Liver (tissue), 9 donors: Measurements from ENCODE around the gene SREBF2. TPM values are rescaled to one million over a fixed set of nuclear protein-coding genes. Genes with fewer than 3 reads are reported as not detected.

Source experiments
- DNase-seq: peaks from one replicate; pipeline ENCODE4 v3.0.0-alpha.2; 2017; ENCODE audit warnings: low spot score
- H3K27ac ChIP-seq, 2 donors: one replicate each; pipeline ENCODE4 v1.7.0; 2013; ENCODE audit warnings: inconsistent platforms in 2 of 2, low read length in 2 of 2, control low read depth in 1 of 2, low read depth in 1 of 2, mild to moderate bottlenecking in 1 of 2
- H3K27me3 ChIP-seq, 4 donors: one replicate each; pipeline versions ENCODE4 v1.6.1 to v1.7.0; 2013; ENCODE audit warnings: low read length in 3 of 4, inconsistent platforms in 1 of 4, mild to moderate bottlenecking in 1 of 4, moderate library complexity in 1 of 4; ENCODE audit not compliant: control insufficient read depth in 4 of 4, insufficient read depth in 4 of 4
- H3K36me3 ChIP-seq, 4 donors: one replicate each; pipeline versions ENCODE4 v1.6.1 to v1.7.0; 2013; ENCODE audit warnings: low read length in 3 of 4, mild to moderate bottlenecking in 3 of 4, low read depth in 1 of 4, moderate library complexity in 1 of 4; ENCODE audit not compliant: control insufficient read depth in 4 of 4, insufficient read depth in 3 of 4
- H3K4me1 ChIP-seq, 4 donors: one replicate each; pipeline versions ENCODE4 v1.6.1 to v1.7.0; 2013; ENCODE audit warnings: low read length in 3 of 4, mild to moderate bottlenecking in 3 of 4, moderate library complexity in 1 of 4; ENCODE audit not compliant: control insufficient read depth in 4 of 4, insufficient read depth in 4 of 4
- H3K4me3 ChIP-seq, 3 donors: one replicate each; pipeline versions ENCODE4 v1.6.1 to v1.7.0; 2013; ENCODE audit warnings: low read length in 3 of 3, control low read depth in 1 of 3, low read depth in 1 of 3, mild to moderate bottlenecking in 1 of 3
- H3K9ac ChIP-seq, 2 donors: one replicate each; pipeline ENCODE4 v1.7.0; 2013; ENCODE audit warnings: low read length in 2 of 2, mild to moderate bottlenecking in 2 of 2, moderate library complexity in 2 of 2, control low read depth in 1 of 2, low read depth in 1 of 2
- H3K9me3 ChIP-seq, 4 donors: one replicate each; pipeline versions ENCODE4 v1.6.1 to v1.7.0; 2013; ENCODE audit warnings: low read length in 3 of 4; ENCODE audit not compliant: control insufficient read depth in 4 of 4
- EGR1 ChIP-seq, 2 donors: IDR thresholded peaks; 2 replicates each; pipeline ENCODE4 v1.6.1; 2016 to 2018; ENCODE audit warnings: antibody characterized with exemption in 2 of 2, low read depth in 2 of 2
- FOXA1 ChIP-seq: IDR thresholded peaks from 2 replicates; pipeline ENCODE4 v1.6.1; 2016; ENCODE audit warnings: antibody characterized with exemption
- FOXA2 ChIP-seq: IDR thresholded peaks from 2 replicates; pipeline ENCODE4 v1.6.1; 2016; ENCODE audit warnings: antibody characterized with exemption
- GABPA ChIP-seq, 2 donors: IDR thresholded peaks in 1 of 2; conservative IDR thresholded peaks in 1 of 2; 2 replicates each; pipeline ENCODE4 v1.6.1; 2016; ENCODE audit warnings: antibody characterized with exemption in 2 of 2, mild to moderate bottlenecking in 1 of 2, moderate library complexity in 1 of 2
- HNF4G ChIP-seq: IDR thresholded peaks from 2 replicates; pipeline ENCODE4 v1.6.1; 2016; ENCODE audit warnings: antibody characterized with exemption
- JUND ChIP-seq, 2 donors: IDR thresholded peaks; 2 replicates each; pipeline ENCODE4 v1.6.1; 2016; ENCODE audit warnings: antibody characterized with exemption in 2 of 2
- NR2F2 ChIP-seq: IDR thresholded peaks from 2 replicates; pipeline ENCODE4 v1.6.1; 2016; ENCODE audit warnings: antibody characterized with exemption
- RAD21 ChIP-seq, 2 donors: IDR thresholded peaks; 2 replicates each; pipeline ENCODE4 v1.6.1; 2016; ENCODE audit warnings: antibody characterized with exemption in 2 of 2, mild to moderate bottlenecking in 2 of 2
- RXRA ChIP-seq, 2 donors: IDR thresholded peaks; 2 replicates each; pipeline ENCODE4 v1.6.1; 2017 to 2018; ENCODE audit warnings: antibody characterized with exemption in 2 of 2, mild to moderate bottlenecking in 1 of 2
- SP1 ChIP-seq: IDR thresholded peaks from 2 replicates; pipeline ENCODE4 v1.6.1; 2018; ENCODE audit warnings: antibody characterized with exemption, mild to moderate bottlenecking
- TAF1 ChIP-seq: conservative IDR thresholded peaks from 2 replicates; pipeline ENCODE4 v1.6.1; 2016; ENCODE audit warnings: antibody characterized with exemption, mild to moderate bottlenecking
- YY1 ChIP-seq: IDR thresholded peaks from 2 replicates; pipeline ENCODE4 v1.6.1; 2016; ENCODE audit warnings: antibody characterized with exemption, mild to moderate bottlenecking
- WGBS: extraction: QIAGEN DNeasy Blood & Tissue Kit; methylation state at CpG from one replicate; pipeline ENCODE4 v1.1.7; 2013; 5-methylcytosine and 5-hydroxymethylcytosine counted together
- polyA plus RNA-seq, 2 donors: library from polyadenylated mRNA; stranded (reverse) in 1 of 2; unstranded in 1 of 2; fragments of 200-250 nt in 1 of 2; fragments of >200 nt in 1 of 2; fragmentation: Nextera tagmentation in 1 of 2; extraction: Ambion mirVana in 1 of 2; gene quantifications; one replicate each; pipeline versions ENCODE4 v1.2.1 to v1.2.3, GENCODE V29; 2013 to 2015
- total RNA-seq, 2 donors: library from RNA; depleted of rRNA; stranded (reverse); fragments of >200 nt; gene quantifications; one replicate each; pipeline ENCODE4 v1.2.3, GENCODE V29; 2014
- TF ChIP-seq, protein P1 (sequence below): fragments of 150-350 bp; IDR thresholded peaks from 2 replicates; pipeline ENCODE4 v1.5.1; 2017; ENCODE audit warnings: improper control_type of control experiment, low read depth, low read length; ENCODE audit not compliant: missing input control
- TF ChIP-seq, protein P2 (sequence below): IDR thresholded peaks from 2 replicates; pipeline ENCODE4 v1.6.1; 2016; ENCODE audit warnings: antibody characterized with exemption
- TF ChIP-seq, protein P3 (sequence below): IDR thresholded peaks from 2 replicates; pipeline ENCODE4 v1.6.1; 2016; ENCODE audit warnings: antibody characterized with exemption, mild to moderate bottlenecking
- TF ChIP-seq, protein P4 (sequence below): IDR thresholded peaks from 2 replicates; pipeline ENCODE4 v1.6.1; 2016; ENCODE audit warnings: antibody characterized with exemption
- donor health status: healthy.
- donor health status: healthy.
- donor health status: healthy.
- donor health status: healthy.
- donor health status: healthy.

The SREBF2 gene
- total and polyA plus RNA-seq, 4 donors: 18.3 to 69.6 (median 57.3) TPM

DNA sequence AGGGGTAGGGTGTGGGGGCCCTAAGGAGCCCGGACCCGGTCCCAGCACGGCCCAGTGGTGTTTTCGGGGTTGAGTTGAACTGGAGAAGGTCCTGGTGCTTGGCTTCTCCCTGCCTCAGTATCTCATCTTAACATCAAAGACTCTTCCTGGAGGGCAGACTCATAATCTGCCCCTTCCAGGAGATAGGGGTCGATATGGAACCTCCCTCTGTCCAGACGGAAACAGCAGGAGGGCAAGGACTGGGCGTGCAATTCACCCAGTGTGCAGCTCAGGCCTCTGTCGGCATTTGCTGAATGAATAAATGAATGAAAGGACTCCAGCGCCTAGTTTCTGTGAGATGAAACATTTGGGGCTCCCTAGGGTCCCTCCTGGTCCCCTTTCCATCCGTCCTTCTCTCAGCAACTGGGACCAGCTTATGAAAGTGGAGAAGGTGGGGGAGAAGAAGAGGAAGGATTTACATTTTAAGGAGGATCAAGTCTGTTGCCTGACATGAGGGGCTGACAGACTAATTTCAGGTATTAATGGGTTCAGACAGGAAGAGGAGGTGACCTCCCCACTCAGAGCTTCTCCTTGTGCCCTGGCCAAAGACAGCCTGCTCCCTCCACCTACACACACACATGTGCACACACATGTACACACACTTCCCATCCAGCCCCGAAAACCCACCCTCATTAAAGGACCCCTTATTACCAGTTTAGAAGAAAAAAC lies 83.0 kb downstream of the SREBF2 start:
- Histone ChIP-seq H3K36me3 (no peaks in the 10 kb centered on the region), H3K27ac (no peak overlapping the region), H3K4me1 (peaks cover 0 to 24% (median 12%) of the 10 kb centered on the region in 4 donors), H3K9ac (no peak overlapping the region), H3K9me3 (no peaks in the 10 kb centered on the region), H3K27me3 (peaks cover 4 to 12% (median 7%) of the 10 kb centered on the region in 4 donors), H3K4me3 (no peak overlapping the region)
- TF ChIP-seq, protein P1, sequence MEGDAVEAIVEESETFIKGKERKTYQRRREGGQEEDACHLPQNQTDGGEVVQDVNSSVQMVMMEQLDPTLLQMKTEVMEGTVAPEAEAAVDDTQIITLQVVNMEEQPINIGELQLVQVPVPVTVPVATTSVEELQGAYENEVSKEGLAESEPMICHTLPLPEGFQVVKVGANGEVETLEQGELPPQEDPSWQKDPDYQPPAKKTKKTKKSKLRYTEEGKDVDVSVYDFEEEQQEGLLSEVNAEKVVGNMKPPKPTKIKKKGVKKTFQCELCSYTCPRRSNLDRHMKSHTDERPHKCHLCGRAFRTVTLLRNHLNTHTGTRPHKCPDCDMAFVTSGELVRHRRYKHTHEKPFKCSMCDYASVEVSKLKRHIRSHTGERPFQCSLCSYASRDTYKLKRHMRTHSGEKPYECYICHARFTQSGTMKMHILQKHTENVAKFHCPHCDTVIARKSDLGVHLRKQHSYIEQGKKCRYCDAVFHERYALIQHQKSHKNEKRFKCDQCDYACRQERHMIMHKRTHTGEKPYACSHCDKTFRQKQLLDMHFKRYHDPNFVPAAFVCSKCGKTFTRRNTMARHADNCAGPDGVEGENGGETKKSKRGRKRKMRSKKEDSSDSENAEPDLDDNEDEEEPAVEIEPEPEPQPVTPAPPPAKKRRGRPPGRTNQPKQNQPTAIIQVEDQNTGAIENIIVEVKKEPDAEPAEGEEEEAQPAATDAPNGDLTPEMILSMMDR: no peak
- TF ChIP-seq TAF1: no peak
- no peak for TF ChIP-seq GABPA (IDR thresholded peaks at IDR 0.05 in 1 of 2, conservative IDR thresholded peaks at IDR 0.05 in 1 of 2)
- TF ChIP-seq FOXA2: no peak
- no peak for TF ChIP-seq FOXA1
- TF ChIP-seq, protein P2, sequence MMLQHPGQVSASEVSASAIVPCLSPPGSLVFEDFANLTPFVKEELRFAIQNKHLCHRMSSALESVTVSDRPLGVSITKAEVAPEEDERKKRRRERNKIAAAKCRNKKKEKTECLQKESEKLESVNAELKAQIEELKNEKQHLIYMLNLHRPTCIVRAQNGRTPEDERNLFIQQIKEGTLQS: no peak
- no peak for TF ChIP-seq HNF4G
- TF ChIP-seq, protein P3, sequence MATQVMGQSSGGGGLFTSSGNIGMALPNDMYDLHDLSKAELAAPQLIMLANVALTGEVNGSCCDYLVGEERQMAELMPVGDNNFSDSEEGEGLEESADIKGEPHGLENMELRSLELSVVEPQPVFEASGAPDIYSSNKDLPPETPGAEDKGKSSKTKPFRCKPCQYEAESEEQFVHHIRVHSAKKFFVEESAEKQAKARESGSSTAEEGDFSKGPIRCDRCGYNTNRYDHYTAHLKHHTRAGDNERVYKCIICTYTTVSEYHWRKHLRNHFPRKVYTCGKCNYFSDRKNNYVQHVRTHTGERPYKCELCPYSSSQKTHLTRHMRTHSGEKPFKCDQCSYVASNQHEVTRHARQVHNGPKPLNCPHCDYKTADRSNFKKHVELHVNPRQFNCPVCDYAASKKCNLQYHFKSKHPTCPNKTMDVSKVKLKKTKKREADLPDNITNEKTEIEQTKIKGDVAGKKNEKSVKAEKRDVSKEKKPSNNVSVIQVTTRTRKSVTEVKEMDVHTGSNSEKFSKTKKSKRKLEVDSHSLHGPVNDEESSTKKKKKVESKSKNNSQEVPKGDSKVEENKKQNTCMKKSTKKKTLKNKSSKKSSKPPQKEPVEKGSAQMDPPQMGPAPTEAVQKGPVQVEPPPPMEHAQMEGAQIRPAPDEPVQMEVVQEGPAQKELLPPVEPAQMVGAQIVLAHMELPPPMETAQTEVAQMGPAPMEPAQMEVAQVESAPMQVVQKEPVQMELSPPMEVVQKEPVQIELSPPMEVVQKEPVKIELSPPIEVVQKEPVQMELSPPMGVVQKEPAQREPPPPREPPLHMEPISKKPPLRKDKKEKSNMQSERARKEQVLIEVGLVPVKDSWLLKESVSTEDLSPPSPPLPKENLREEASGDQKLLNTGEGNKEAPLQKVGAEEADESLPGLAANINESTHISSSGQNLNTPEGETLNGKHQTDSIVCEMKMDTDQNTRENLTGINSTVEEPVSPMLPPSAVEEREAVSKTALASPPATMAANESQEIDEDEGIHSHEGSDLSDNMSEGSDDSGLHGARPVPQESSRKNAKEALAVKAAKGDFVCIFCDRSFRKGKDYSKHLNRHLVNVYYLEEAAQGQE: no peak
- no peak for TF ChIP-seq RXRA (IDR thresholded peaks at IDR 0.05)
- no peak for TF ChIP-seq EGR1 (IDR thresholded peaks at IDR 0.05; ENCODE audit: low read depth in 2 of 2)
- no peak for TF ChIP-seq JUND (IDR thresholded peaks at IDR 0.05)
- no peak for TF ChIP-seq NR2F2
- TF ChIP-seq RAD21 (IDR thresholded peaks at IDR 0.05): no peak
- TF ChIP-seq YY1: no peak
- 46% methylated on average over 11 of the region's 11 CpGs for WGBS
- DNase-seq: no peak

DNA sequence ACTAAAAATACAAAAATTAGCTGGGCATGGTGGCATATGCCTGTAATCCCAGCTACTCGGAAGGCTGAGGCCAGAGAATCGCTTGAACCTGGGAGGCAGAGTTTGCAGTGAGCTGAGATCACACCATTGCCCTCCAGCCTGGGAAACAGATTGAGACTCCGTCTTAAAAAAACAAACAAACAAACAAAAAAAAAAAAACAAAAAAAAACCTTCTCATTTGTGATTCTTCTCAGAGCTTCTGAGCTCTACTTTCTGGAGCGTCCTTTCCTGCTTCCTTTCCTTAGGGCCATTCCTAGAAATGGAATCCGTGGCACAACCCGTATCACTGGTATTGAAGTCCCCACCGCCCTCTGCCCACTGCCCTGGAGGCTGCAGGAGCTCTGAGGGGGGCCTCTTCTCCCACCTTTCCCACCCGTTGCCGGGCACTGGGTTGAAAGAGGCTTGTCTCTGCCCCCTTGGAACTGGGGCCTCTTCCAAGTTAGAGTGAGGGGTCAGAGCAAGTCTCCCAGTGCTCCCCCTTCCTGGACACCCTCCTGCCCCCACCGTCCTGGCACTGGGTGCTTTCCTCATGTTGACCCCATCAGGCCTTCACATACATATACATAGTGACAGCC lies 83.9 kb downstream of the SREBF2 start:
- Histone ChIP-seq H3K27me3 (peaks cover 0 to 12% (median 7%) of the 10 kb centered on the region in 4 donors), H3K4me1 (peaks cover 0 to 24% (median 11%) of the 10 kb centered on the region in 4 donors), H3K4me3 (no peak overlapping the region), H3K36me3 (no peaks in the 10 kb centered on the region), H3K27ac (no peak overlapping the region), H3K9ac (no peak overlapping the region), H3K9me3 (no peaks in the 10 kb centered on the region)
- no peak for TF ChIP-seq TAF1
- TF ChIP-seq GABPA (IDR thresholded peaks at IDR 0.05 in 1 of 2, conservative IDR thresholded peaks at IDR 0.05 in 1 of 2): no peak
- TF ChIP-seq, protein P4, sequence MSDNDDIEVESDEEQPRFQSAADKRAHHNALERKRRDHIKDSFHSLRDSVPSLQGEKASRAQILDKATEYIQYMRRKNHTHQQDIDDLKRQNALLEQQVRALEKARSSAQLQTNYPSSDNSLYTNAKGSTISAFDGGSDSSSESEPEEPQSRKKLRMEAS: no peak
- no peak for TF ChIP-seq FOXA2
- TF ChIP-seq SP1: no peak
- no peak for TF ChIP-seq RAD21 (IDR thresholded peaks at IDR 0.05)
- TF ChIP-seq HNF4G: no peak
- TF ChIP-seq, protein P1: no peak
- no peak for TF ChIP-seq RXRA (IDR thresholded peaks at IDR 0.05)
- DNase-seq: no peak
- 61% methylated on average over 10 of the region's 10 CpGs for WGBS
